A549 (cell line): ENCODE data around the gene MAP3K13. TPM values are rescaled to one million over a fixed set of nuclear protein-coding genes. Genes with fewer than 3 reads are reported as not detected.
"Not testable (repeated sequence)": the region's sequence is repeated elsewhere in the genome, so short reads cannot be mapped to it uniquely, and the experiment has no call there.

ENCODE experiments used
- ATAC-seq, 2 experiments: fragments of 200-7000 bp in 1 of 2; fragments of >200 bp in 1 of 2; cut with Nextera tagmentation in 1 of 2; cut with Tn5 transposase in 1 of 2; 3 replicates each; pipeline versions ENCODE4 v1.8.0 to v1.9.1; 2018 to 2020; ENCODE audit warnings: mild to moderate bottlenecking in 1 of 2, moderate library complexity in 1 of 2
- CTCF ChIA-PET: fragments of 300-600 bp; sonication (Branson Sonifier 250); formaldehyde crosslinking; extraction: SDS; loops from one replicate; lab custom pipeline; 2021; ENCODE audit warnings: antibody characterized with exemption, inconsistent platforms; lab: Yijun Ruan, JAX
- POLR2A ChIA-PET: fragments of 350-600 bp; formaldehyde crosslinking; extraction: SDS; loops from one replicate; lab custom pipeline; 2021; ENCODE audit warnings: antibody characterized with exemption, inconsistent platforms; lab: Yijun Ruan, JAX
- DNase-seq, 2 experiments: peaks; one replicate each; pipeline versions ENCODE4 v3.0.0 to v3.0.0-alpha.2; 2011 to 2016; ENCODE audit warnings: low read depth in 1 of 2, low spot score in 1 of 2
- FAIRE-seq: peaks from 2 replicates; lab custom pipeline; 2011; peaks lifted over from hg19 to GRCh38; lab: Jason Lieb, UNC
- H3K27ac ChIP-seq, 2 experiments: fragments of >200 bp; sonication (Bioruptor Twin); formaldehyde crosslinking; 3 replicates each; pipeline ENCODE4 v1.5.1; 2016 to 2017
- H3K4me1 ChIP-seq: fragments of >200 bp; sonication (Bioruptor Twin); formaldehyde crosslinking; 3 replicates; pipeline ENCODE4 v1.6.1; 2016
- H3K4me2 ChIP-seq: fragments of >200 bp; sonication (Bioruptor Twin); formaldehyde crosslinking; 3 replicates; pipeline ENCODE4 v1.6.1; 2016
- H3K4me3 ChIP-seq: fragments of >200 bp; sonication (Bioruptor Twin); formaldehyde crosslinking; 3 replicates; pipeline ENCODE4 v1.5.1; 2016
- H3K9me3 ChIP-seq: fragments of >200 bp; sonication (Bioruptor Twin); formaldehyde crosslinking; 3 replicates; pipeline ENCODE4 v1.6.1; 2016
- BCL3 ChIP-seq: fragments of >200 bp; sonication (Bioruptor Twin); formaldehyde crosslinking; IDR thresholded peaks from 3 replicates; pipeline ENCODE4 v1.6.1; 2016
- CHD2 ChIP-seq: fragments of 150-350 bp; IDR thresholded peaks from 2 replicates; pipeline ENCODE4 v1.6.1; 2014; ENCODE audit warnings: low read length; ENCODE audit not compliant: partially characterized antibody
- CHD4 ChIP-seq: fragments of 200-600 bp; sonication (generic); IDR thresholded peaks from 2 replicates; pipeline ENCODE4 v1.6.1; 2016; ENCODE audit warnings: antibody characterized with exemption, mild to moderate bottlenecking, borderline replicate concordance
- CTCF ChIP-seq: fragments of >200 bp; sonication (Bioruptor Twin); formaldehyde crosslinking; IDR thresholded peaks from 3 replicates; pipeline ENCODE4 v1.5.1; 2016
- FOSL2 ChIP-seq, 2 experiments: fragments of 450-650 bp in 1 of 2; fragments of >200 bp in 1 of 2; sonication (Bioruptor Twin) in 1 of 2; formaldehyde crosslinking; IDR thresholded peaks; 2 replicates each; pipeline versions ENCODE4 v1.5.0 to v1.6.1; 2016 to 2020; ENCODE audit warnings: mild to moderate bottlenecking in 1 of 2, moderate library complexity in 1 of 2
- HMGXB4 ChIP-seq: fragments of 250-450 bp; sonication (Bioruptor Pico); IDR thresholded peaks from 2 replicates; pipeline ENCODE4 v1.5.0; 2021; ENCODE audit warnings: mild to moderate bottlenecking, moderate library complexity, borderline replicate concordance
- JUNB ChIP-seq: fragments of >200 bp; sonication (Bioruptor Twin); formaldehyde crosslinking; IDR thresholded peaks from 2 replicates; pipeline ENCODE4 v1.6.1; 2016
- KDM1A ChIP-seq: fragments of 200-600 bp; sonication (generic); IDR thresholded peaks from 2 replicates; pipeline ENCODE4 v1.6.1; 2016; ENCODE audit warnings: low read depth, mild to moderate bottlenecking
- MAX ChIP-seq: IDR thresholded peaks from 2 replicates; pipeline ENCODE4 v1.6.1; 2012
- NFE2L2 ChIP-seq: fragments of 150-350 bp; conservative IDR thresholded peaks from 2 replicates; pipeline ENCODE4 v1.6.1; 2014; ENCODE audit warnings: low read length
- POLR2AphosphoS2 ChIP-seq: conservative IDR thresholded peaks from 2 replicates; pipeline ENCODE4 v1.6.1; 2012; ENCODE audit warnings: low read length, improper control_type of control experiment, inconsistent platforms
- RCOR1 ChIP-seq: fragments of 150-350 bp; IDR thresholded peaks from 2 replicates; pipeline ENCODE4 v1.6.1; 2014; ENCODE audit warnings: antibody characterized with exemption, low read length, low read depth
- ZFP36 ChIP-seq: fragments of 450-650 bp; IDR thresholded peaks from 2 replicates; pipeline ENCODE4 v1.6.1; 2014; ENCODE audit warnings: borderline replicate concordance; ENCODE audit not compliant: partially characterized antibody
- ZNF302 ChIP-seq: fragments of 250-450 bp; sonication (Bioruptor Pico); IDR thresholded peaks from 2 replicates; pipeline ENCODE4 v1.9.0; 2021; ENCODE audit warnings: inconsistent platforms, mild to moderate bottlenecking, moderate library complexity
- WGBS: methylation state at CpG from one replicate; pipeline ENCODE4 v1.1.6; 2017; ENCODE audit errors: missing lambda C conversion rate; 5-methylcytosine and 5-hydroxymethylcytosine counted together
- polyA plus RNA-seq, 4 experiments: library from polyadenylated mRNA; depleted of rRNA in 3 of 4; stranded (reverse); fragments of >200 nt; fragmentation: RNase III in 1 of 4; extraction: RNeasy Plus Mini Kit Qiagen cat#74134 plus additional on column Dnase treatment in 1 of 4; gene quantifications; 2 replicates in 3 of 4; 3 replicates in 1 of 4; pipeline ENCODE4 v1.2.3, GENCODE V29; 2011 to 2017

The MAP3K13 gene
- polyA plus RNA-seq, 2 of the 4 experiments (the other 2 are of a cell fraction): 15.8 to 23.2 TPM

GRCh38 chr3:185411133-185411532 lies 48.2 kb downstream of the MAP3K13 start:
- H3K9me3 ChIP-seq: no peaks in the 10 kb centered on the region
- CTCF ChIA-PET: no interaction called here
- ATAC-seq: no peak
- no peak overlapping the region for H3K4me2 ChIP-seq
- 85% methylated on average over 1 of the region's 1 CpG for WGBS
- no peak overlapping the region for H3K27ac ChIP-seq
- POLR2A ChIA-PET: no interaction called here
- H3K4me1 ChIP-seq: no peaks in the 10 kb centered on the region
- no peak for FAIRE-seq
- TF ChIP-seq BCL3: no peak
- TF ChIP-seq CTCF: no peak
- TF ChIP-seq CHD4: no peak
- TF ChIP-seq ZNF302 (CRISPR knock-in tag): no peak
- TF ChIP-seq ZFP36: no peak
- TF ChIP-seq RCOR1: no peak
- TF ChIP-seq MAX: no peak
- TF ChIP-seq JUNB: no peak
- no peak for TF ChIP-seq POLR2AphosphoS2
- H3K4me3 ChIP-seq: no peak overlapping the region
- DNase-seq: no peak

GRCh38 chr3:185416513-185416912 lies 53.6 kb downstream of the MAP3K13 start:
- POLR2A ChIA-PET: no interaction called here
- FAIRE-seq: no peak

GRCh38 chr3:185418561-185418977 lies 55.6 kb downstream of the MAP3K13 start:
- H3K27ac ChIP-seq, H3K4me2 ChIP-seq, POLR2A ChIA-PET, DNase-seq, FAIRE-seq, H3K9me3 ChIP-seq, ATAC-seq, H3K4me3 ChIP-seq, CTCF ChIA-PET: not testable (repeated sequence)
- H3K4me1 ChIP-seq: peaks cover 17% of the 10 kb centered on the region
- WGBS: 92% methylated on average over 11 of the region's 11 CpGs

More at GRCh38 chr3:185416513-185416912, 53.6 kb downstream of the MAP3K13 start:
- CTCF ChIA-PET: interaction anchor here (1.7 kb wide), 1 partner anchor 10 kb away, joined by 4 read pairs; no protein-coding TSS in a partner anchor
- H3K4me1 ChIP-seq: peaks cover 7% of the 10 kb centered on the region; the same call in 2 of the 3 replicates
- TF ChIP-seq FOSL2 (IDR thresholded peaks at IDR 0.05): no peak
- TF ChIP-seq FOSL2 (CRISPR knock-in tag; IDR thresholded peaks at IDR 0.05): no peak
- no peak for TF ChIP-seq HMGXB4 (CRISPR knock-in tag)
- TF ChIP-seq NFE2L2: no peak
- TF ChIP-seq CHD2: no peak
- no peak for TF ChIP-seq KDM1A
- TF ChIP-seq BCL3: no peak
- DNase-seq: no peak
- 93% methylated on average over 2 of the region's 2 CpGs for WGBS
- no peak overlapping the region for H3K4me2 ChIP-seq
- H3K4me3 ChIP-seq: no peak overlapping the region
- H3K9me3 ChIP-seq: no peaks in the 10 kb centered on the region
- no peak overlapping the region for H3K27ac ChIP-seq
- ATAC-seq: no peak
